GM21723 (cell line): Measurements from ENCODE around the gene HERC3.

Source experiments
- ATAC-seq: cut with Tn5 transposase; IDR thresholded peaks from one replicate; pipeline ENCODE4 v1.9.1; 2021; ENCODE audit warnings: mild to moderate bottlenecking, moderate library complexity; ENCODE audit not compliant: unreplicated experiment

The HERC3 gene

DNA sequence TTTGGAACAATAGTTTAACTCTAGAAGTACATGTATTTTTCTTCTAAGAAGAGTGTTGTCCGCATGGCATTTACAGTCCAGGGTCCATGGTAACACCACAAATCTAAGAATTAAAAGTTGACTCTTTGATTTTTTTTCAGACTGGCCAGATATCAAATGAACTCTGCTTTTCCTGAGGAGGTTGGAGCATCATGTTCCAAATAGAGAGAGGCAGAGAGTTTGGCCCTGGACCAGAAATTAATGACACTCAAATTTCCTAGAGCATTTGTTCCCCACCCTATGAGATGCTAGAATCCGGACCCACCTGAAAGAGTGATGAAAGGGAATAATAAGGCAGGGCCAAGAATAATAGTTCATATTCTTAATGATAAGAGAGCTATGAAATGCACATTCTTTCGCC lies 152.3 kb downstream of the HERC3 start:
- no peak for ATAC-seq

DNA sequence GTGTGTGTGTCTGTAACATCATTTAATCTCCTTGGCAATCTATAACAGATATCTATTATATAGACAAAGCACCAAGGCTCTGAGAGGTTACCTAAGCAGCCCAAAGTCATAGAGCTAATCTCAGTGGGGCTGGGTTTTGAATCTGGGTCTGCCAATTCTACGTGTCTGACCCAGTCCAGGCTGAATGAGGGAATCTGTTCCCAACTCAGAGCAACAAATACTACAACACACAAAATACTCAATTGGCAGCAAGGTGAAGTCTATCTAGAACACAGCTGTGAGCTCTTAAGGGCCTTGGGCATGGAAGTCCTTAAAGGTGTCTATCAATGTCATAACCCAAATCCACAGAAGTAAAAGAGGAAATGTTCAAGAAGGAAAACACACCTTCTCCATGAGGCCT lies 152.9 kb downstream of the HERC3 start:
- ATAC-seq = no peak

DNA sequence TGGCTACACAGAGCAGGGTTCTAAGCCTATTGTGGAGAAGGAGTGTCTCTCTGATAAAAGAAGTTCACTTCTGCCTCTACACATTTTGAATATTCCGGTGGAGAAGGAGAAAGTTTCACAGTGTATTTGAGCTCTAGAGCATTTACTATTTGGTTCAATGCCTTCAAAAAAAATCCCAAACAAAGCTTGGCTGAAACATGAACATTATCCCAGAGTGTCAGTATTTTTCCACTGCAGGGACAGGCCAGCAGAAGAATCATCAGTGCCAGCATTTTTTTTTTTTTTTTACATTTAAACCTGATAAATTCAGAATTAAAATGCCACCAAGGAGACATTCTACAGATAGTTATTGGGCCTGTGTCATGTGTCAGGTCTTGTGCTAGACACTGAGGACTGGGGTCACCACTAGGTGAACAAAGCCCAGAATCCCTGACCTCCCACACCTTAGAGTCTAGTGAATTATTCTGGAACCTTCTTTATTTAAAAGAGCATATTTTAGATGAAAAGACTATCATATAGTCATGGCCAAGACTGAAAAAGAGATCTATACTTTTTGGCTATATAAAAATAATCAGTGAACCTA lies 153.4 kb downstream of the HERC3 start:
- ATAC-seq = no peak

DNA sequence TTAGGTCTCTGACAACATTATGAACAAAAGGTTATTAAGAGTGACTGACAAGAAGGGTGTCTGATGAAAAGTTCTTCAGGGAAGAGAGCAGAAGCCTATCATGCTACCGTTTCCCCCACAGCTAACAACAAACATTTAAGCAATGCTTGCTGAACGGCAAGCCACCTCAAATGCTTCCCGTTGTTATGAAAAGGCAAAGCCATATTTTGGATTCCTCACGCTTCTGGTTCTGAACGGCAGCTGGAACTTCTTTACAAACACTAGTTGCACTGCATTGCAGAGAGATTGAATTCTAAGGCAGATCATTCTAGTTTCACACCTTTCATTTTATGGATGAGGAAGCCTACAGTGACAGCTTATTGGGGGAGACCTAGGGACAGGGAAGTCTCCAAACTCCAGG lies 153.9 kb downstream of the HERC3 start:
- ATAC-seq = no peak

DNA sequence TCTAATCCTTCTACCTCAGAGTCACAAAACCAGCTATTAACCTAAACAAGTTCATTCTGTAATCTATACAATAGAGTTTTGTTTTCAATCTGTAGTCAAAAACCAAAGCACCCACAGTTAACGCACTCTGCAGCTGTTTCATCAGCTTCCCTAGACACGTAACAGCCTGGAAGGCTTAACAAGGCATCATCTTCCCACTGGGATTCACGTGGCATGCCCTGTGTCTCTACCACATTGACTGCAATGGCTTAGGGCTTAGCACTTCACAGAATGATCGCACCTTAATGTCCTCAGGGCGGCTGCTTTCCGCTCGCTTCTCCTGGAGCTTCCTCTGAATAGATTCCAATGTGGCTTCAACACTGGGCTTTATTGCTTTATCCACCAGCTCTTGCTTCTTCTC lies 155.1 kb downstream of the HERC3 start:
- ATAC-seq = no peak

DNA sequence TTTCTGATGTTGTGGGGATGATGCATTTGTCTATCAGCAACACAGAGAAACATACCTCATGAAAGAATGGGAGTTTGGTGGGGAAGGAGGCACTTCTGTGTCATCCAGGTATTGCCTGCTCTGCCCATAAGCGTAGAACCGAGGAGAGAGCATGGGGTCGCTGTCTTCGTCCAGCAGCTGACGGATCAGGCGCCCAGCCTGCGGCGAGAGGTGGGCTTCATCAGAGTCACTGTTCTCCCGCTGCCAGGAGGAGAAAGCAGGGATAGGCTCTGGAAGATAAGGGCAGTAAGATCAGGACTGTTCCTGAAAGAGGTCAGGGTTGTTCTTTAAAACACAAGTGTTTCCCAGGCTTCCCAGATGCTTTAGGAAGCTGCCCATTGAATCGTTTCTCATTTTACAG lies 158.1 kb downstream of the HERC3 start:
- no peak for ATAC-seq

DNA sequence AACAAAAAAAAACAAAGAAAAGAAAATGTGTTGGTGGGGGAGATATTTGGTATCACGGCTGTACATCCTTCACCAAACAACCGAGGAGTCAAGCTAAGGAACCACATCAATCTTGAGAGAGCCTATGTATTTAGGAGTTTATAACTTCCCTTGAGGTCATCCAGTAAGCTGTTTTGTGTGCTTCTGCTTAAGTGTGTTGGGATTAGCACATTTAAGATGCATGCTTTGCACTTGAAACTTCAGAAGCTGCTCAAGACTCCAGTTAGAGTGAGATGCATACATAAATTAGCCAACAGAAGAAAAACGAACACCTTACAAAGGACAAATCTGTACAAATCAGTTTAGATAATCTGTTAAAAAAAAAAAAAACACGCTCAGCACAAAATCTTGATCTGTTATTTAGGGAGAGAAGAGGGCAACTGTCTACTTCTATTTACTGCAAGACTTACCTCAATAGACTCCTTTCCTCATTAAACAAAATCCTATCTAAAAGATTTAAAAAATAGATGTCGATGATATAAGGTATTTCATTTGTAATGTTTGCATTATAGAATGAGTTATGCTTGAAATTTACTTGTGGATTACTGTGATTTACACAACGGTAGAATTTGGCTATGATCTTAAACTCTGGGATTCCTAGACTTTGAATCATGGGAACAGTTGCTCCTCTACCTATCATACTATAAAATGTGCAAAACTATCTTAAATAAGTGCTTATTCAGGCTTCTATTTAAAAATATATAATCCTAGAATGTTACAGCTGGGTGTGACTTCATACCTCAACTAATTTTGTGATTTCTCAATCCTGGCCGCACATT lies 159.2 kb downstream of the HERC3 start:
- ATAC-seq = no peak

DNA sequence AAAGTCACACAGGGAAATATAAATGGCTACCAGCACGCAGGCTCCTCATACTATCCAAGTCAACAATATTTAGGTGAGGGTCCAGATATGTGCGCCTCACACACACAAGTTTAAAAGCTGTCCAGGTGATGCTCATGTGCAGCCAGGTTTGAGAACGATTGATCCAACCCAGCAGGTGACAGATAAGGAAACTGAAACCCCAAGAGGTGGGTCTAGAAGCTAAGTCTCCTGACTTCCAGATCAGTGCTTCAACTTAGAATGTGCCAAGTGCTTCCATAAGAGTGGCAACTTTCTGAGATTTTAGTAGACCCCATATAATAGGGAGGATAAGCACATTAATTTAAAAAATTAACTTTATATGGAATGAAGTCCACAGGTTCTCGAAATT lies 159.8 kb downstream of the HERC3 start:
- no peak for ATAC-seq

DNA sequence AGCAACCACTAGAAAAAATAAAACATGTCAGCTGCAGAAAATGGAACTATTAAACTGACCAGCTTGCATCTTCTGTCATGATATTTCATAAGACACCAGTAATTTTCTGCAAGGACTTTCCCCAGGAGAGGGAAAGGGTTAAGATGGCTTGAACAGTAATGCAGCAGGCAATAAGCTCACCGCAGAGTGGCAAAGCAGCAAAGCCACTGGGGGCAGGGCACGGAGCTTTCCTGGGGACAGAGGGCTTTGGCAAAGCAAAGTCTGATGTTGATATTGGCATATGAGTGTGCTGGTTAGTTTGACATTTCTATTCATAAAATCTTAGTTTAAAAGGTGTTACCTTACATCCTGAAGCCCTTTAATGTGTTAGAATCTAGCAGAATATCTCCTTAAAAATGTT lies 160.5 kb downstream of the HERC3 start:
- ATAC-seq = no peak

DNA sequence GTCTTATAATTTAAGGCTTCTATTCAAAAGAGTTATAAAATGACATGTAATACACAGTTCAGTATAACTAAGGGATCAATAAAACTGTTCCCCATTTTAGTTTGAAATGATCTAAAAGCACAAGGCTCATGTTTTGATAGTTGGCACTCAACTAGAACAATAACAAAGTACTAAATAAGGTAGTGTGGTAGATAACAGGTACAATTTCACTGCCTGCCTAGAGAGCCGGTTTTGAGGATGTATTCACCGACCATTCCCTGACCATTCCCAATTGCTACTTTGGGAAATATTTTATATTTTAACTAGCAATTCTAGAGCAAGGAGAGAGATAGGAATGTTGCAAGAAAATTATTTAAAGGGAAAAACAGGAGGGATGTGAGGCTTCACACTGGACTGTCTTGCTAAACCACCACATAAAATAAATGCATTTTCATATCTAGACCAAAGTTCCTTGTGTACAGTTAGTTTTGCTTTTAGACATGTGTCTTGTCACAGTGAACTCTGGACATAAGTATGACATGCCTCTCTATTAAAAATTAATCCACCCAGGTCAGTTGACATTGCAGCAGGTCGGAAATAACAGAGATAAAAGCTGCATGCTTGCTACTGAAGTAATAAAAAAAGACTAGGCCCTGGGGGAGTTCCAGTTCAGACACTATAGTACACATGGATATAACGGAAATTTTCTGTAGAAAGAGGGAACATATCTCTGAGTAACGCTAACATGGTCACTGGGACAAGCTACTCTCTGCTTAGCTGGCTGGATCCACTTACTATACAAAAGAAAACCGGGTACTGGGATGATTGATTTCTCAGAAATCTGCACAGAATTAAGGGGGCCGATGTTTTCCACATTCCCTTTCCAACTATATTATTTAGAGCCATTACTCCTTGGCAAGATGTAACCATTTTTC lies 161.6 kb downstream of the HERC3 start:
- no peak for ATAC-seq

DNA sequence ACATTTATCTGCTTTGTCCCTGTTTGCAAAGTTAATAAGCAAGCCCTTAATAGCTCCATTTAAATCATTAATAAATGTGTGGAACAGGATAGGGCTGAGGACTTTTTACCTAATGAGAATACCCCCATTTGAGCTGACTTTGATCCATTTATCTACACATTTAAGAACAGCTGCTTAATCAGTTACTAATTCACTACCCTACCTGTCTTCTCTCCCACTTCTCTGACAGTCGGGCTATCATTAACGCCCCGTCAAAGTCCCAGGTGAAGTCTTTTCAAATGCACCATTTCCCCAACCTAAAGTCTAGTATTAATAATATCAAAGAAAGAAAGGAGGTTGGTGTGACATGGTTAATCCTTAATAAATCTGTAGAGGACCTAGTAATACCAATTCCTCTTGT lies 162.5 kb downstream of the HERC3 start:
- ATAC-seq = no peak

DNA sequence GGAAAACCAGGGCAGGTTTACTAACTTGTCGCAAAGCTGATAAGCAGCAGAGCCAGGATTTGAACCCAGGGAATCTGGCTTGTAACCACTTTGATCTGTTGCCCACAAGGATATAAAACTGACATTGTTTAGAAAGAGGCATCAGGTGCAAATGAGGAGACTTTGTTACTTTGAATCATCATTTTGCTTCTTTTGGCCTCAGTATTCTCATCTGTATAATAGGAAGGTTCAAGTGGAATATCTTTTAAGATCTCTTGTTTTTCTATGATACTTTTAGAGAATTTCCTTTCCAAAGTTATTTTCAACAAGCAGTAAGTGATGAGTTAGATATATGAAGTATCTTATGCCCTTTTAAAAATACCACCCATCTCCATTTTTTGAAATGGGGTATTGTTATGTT lies 163.2 kb downstream of the HERC3 start:
- ATAC-seq = no peak

DNA sequence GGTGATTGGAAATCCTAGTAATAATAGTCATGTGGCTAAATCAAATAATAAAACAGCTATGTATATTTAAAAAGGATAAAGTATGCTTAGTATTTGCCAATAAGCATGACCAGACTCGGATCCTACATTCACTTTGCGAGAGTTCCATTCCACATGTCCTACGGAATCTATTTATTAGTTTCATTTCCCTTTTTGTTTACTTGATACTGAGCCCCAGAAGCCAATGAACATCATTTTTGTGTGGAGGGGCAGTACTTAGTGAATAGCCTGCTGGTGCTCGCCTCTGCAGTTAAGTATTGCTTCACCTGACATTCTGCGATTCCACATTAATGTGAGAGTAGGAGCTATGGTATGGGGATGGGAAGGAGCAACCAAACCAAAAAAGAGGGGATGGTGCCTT lies 163.9 kb downstream of the HERC3 start:
- no peak for ATAC-seq

DNA sequence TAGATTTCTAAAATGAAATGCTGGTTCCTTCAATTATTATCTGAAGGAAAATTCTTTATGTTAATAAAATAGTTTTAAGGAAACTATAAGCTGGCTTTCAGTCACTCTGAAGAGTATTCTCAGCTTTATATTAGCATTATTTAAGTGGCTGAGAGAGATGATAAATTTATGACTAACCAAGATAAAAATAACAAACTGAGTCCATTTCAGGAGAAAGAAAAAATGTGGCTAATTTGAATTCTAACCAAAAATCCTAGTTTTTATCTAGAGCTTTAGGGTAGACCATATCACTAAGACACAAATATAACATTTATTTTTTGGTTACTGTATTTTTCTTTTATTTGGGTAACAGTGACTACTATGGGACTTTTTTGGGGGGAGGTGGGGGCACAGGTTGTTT lies 164.8 kb downstream of the HERC3 start:
- ATAC-seq = no peak

DNA sequence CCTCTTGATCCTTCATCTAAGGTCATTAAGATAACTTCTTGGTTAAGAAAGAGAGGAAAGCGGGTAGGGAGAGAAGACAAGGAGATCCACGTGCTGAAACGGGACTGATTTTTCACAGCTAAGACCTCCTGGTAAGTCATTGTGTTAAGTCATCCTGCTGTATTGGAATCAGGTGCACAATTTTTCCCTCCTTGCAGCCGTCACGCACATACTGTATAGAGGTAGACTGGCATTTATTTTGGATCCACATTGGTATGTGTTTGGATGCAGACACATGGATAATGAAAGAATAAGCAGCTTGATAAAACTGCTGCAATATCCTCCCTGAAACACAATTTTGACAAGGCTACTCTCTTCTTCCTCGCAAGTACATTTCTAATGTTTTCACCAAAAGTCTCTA lies 165.5 kb downstream of the HERC3 start:
- ATAC-seq = no peak
